Measurements from ENCODE around the gene LAMB2.

LAMB2 gene

DNA sequence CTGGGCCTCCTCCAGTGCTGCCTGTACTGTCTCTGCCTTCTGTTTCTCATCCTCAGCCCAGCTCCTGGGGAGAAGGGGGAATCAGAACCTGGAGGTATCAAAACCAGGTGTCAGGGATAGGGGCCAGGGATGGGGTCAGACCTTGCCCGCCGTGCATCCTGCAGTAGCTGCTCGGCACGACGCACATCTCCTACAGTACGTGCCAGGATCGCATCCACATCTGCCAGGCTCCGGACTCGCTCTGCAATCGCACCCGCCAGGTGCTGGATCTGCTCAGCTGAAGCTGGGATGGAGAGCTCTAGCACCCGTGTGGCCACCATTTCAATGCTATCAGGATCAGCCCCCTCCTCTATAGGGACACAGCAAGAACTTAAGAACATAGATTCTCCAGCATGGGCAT, 10.8 kb downstream of the LAMB2 start:
- peaks cover 7% of the 10 kb centered on the region for H3F3A ChIP-seq (ENCODE audit: low read depth)
- peaks cover 10% of the 10 kb centered on the region; the same call in 1 of the 2 replicates for H3K36me3 ChIP-seq (ENCODE audit: insufficient read depth, low read length)
- no peaks in the 10 kb centered on the region for H3K9me3 ChIP-seq (ENCODE audit: insufficient read depth, low read depth, low read length)

DNA sequence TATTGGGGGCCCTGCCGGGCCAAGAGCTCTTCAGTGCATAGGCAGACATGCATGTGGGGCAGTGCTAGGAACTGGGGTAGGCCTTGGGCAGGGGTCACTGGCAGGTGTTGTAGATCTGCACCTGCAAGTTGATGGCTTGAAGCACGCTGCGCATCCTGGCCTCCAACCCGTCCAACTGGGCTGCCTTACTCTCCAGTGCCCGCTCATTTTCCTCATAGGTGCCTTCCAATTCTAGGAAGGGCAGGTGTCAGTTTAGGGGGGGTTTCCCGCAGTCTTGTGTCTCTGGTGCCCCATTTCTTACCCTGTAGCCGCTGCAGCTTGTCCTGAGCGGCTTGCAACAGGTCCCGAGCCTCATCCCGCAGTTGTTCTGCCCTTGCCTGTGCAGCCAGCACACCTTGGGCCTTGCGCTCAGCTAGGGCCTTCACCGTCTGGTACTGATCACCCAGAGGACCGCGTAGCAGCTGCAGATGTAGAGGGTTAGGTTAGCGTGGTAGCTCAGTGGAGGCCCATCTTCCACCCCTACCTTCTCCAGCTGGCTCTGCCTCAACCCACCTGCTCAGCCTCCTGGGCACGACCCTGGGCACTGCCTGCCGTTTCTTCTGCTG, 11.6 kb downstream of the LAMB2 start:
- Histone ChIP-seq H3F3A (ENCODE audit: low read depth) (peaks cover 7% of the 10 kb centered on the region), H2AFZ (ENCODE audit: low read length) (peak overlapping the region; percentile 85), H3K4me3 (ENCODE audit: low read length, poor library complexity, severe bottlenecking) (peak overlapping the region; percentile 86), H3K4me2 (ENCODE audit: low read depth, low read length, poor library complexity, severe bottlenecking) (peak overlapping the region; percentile 93), H3K36me3 (ENCODE audit: insufficient read depth, low read length) (peaks cover 18% of the 10 kb centered on the region; the same call in 1 of the 2 replicates), H3K4me1 (ENCODE audit: insufficient read depth, low read length, poor library complexity, severe bottlenecking) (peaks cover 21% of the 10 kb centered on the region), H3K9me2 (replicated peaks; ENCODE audit: low read depth, low read length) (no peaks in the 10 kb centered on the region), H3K79me2 (ENCODE audit: insufficient read depth, low read length) (peaks cover 32% of the 10 kb centered on the region), H3K27me3 (ENCODE audit: insufficient read depth, low read length, poor library complexity, severe bottlenecking) (no peaks in the 10 kb centered on the region), H4K20me1 (ENCODE audit: insufficient read depth, low read length, poor library complexity, severe bottlenecking) (peaks cover 3% of the 10 kb centered on the region), H3K9me3 (ENCODE audit: insufficient read depth, low read depth, low read length) (no peaks in the 10 kb centered on the region), H3K9ac (ENCODE audit: low read depth, low read length, poor library complexity, severe bottlenecking) (peak overlapping the region; percentile 94)
- TF ChIP-seq EZH2phosphoT487 (IDR thresholded peaks at IDR 0.05; ENCODE audit: borderline replicate concordance) (no peak), CTCF (conservative IDR thresholded peaks at IDR 0.05; ENCODE audit: low read length) (no peak)

More for the DNA sequence above, 10.8 kb downstream of the LAMB2 start:
- Histone ChIP-seq H3K27me3 (ENCODE audit: insufficient read depth, low read length, poor library complexity, severe bottlenecking) (no peaks in the 10 kb centered on the region), H3K4me3 (ENCODE audit: low read length, poor library complexity, severe bottlenecking) (no peak overlapping the region), H3K79me2 (ENCODE audit: insufficient read depth, low read length) (peaks cover 32% of the 10 kb centered on the region), H3K9me2 (replicated peaks; ENCODE audit: low read depth, low read length) (no peaks in the 10 kb centered on the region), H3K9ac (ENCODE audit: low read depth, low read length, poor library complexity, severe bottlenecking) (no peak overlapping the region), H3K4me2 (ENCODE audit: low read depth, low read length, poor library complexity, severe bottlenecking) (no peak overlapping the region), H3K4me1 (ENCODE audit: insufficient read depth, low read length, poor library complexity, severe bottlenecking) (peaks cover 21% of the 10 kb centered on the region), H2AFZ (ENCODE audit: low read length) (no peak overlapping the region), H4K20me1 (ENCODE audit: insufficient read depth, low read length, poor library complexity, severe bottlenecking) (peaks cover 3% of the 10 kb centered on the region)
- TF ChIP-seq CTCF (conservative IDR thresholded peaks at IDR 0.05; ENCODE audit: low read length) (no peak), EZH2phosphoT487 (IDR thresholded peaks at IDR 0.05; ENCODE audit: borderline replicate concordance) (no peak)

- H3K4me2 ChIP-seq (ENCODE audit: low read depth, low read length, poor library complexity, severe bottlenecking) = peak within 1 kb of the TSS; percentile 93
- TF ChIP-seq CTCF (conservative IDR thresholded peaks at IDR 0.05; ENCODE audit: low read length) = no peak
- no peak for TF ChIP-seq EZH2phosphoT487 (IDR thresholded peaks at IDR 0.05; ENCODE audit: borderline replicate concordance)
- H3K4me3 ChIP-seq (ENCODE audit: low read length, poor library complexity, severe bottlenecking) = peak within 1 kb of the TSS; percentile 86
- peak within 1 kb of the TSS; percentile 85 for H2AFZ ChIP-seq (ENCODE audit: low read length)
- H3K4me1 ChIP-seq (ENCODE audit: insufficient read depth, low read length, poor library complexity, severe bottlenecking) = peaks cover 21% of the 10 kb centered on the region
- peaks cover 3% of the 10 kb centered on the region for H4K20me1 ChIP-seq (ENCODE audit: insufficient read depth, low read length, poor library complexity, severe bottlenecking)
- H3K9me2 ChIP-seq (replicated peaks; ENCODE audit: low read depth, low read length) = no peaks in the 10 kb centered on the region
- H3K36me3 ChIP-seq (ENCODE audit: insufficient read depth, low read length) = peaks cover 24% of the 10 kb centered on the region; the same call in 1 of the 2 replicates
- peaks cover 7% of the 10 kb centered on the region for H3F3A ChIP-seq (ENCODE audit: low read depth)
- peaks cover 36% of the 10 kb centered on the region for H3K79me2 ChIP-seq (ENCODE audit: insufficient read depth, low read length)
- H3K9me3 ChIP-seq (ENCODE audit: insufficient read depth, low read depth, low read length) = no peaks in the 10 kb centered on the region
- peak within 1 kb of the TSS; percentile 94 for H3K9ac ChIP-seq (ENCODE audit: low read depth, low read length, poor library complexity, severe bottlenecking)
- no peaks in the 10 kb centered on the region for H3K27me3 ChIP-seq (ENCODE audit: insufficient read depth, low read length, poor library complexity, severe bottlenecking)
These were observed 12.3 kb downstream of the LAMB2 start, which contains the start of gene USP19 for GRCh38 chr3:49120438-49121131. Gene USP19, minus strand, starts transcription at chr3:49120823. Its CDS starts 1,678 bp downstream, at chr3:49119145.
